ENCODE data around the gene FIG4.
"Not testable (repeated sequence)": the region's sequence is repeated elsewhere in the genome, so short reads cannot be mapped to it uniquely, and the experiment has no call there.

The FIG4 gene

DNA sequence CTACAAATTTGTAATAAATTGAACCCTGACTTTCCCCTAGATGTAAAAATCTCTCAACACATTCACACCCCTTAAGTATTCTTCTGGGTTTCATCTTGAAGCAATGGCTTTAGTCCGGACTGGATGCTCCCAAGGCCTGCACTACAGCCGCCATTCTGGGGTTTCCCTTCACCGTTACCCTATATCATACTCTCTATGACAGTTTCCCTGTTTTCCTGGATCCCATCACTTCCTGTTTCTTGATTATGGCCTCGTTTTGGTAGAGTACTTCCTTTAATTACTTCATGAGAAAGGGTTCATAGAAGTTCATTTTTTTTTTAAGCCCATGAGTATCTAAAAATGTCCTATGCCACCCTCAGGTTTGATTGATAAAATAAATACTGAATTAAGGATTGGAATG lies 11.7 kb downstream of the FIG4 start:
- no peak for DNase-seq (ENCODE audit: low read depth)

DNA sequence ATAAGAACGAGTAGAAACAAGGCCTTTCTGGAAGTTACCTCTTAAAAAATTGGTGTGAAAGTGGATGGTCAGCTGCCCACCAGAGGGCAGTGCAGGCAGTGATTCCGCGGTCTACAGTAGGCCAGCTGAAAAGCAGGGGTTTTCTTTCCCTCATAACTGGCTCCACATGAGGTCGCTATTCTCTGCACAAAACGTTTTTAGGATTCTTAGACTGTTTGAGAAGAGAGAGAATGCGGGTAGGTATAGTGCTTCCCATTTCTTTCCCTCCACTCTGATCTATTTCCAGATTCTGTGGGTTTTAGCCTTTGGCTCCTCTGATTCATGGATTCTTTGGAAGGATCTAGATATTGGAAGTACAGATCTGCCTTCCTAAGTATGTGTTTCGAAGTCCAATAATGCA lies 14.2 kb downstream of the FIG4 start:
- DNase-seq (ENCODE audit: low read depth), result peak; percentile 63

- no peak for DNase-seq (ENCODE audit: low read depth)
These were observed 15.4 kb downstream of the FIG4 start for GRCh38 chr6:109706513-109706912.

DNA sequence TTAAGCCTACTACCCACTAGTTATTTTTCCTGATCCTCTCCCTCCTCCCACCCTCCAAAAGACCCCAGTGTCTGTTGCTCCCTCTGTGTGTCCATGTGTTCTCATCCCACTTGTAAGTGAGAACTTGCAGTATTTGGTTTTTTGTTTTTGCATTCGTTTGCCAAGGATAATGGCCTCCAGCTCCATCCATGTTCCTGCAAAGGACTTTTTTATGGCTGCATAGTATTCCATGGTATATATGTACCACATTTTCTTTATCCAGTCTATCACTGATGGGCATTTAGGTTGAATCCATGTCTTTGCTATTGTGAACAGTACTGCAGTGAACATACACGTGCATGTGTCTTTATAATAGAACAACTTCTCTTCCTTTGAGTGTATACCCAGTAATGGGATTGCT lies 17.0 kb downstream of the FIG4 start:
- DNase-seq (ENCODE audit: low read depth), result not testable (repeated sequence)

- no peak for DNase-seq (ENCODE audit: low read depth)
These were observed 22.0 kb downstream of the FIG4 start for GRCh38 chr6:109713097-109713496.

- no peak for DNase-seq (ENCODE audit: low read depth)
These were observed 23.1 kb downstream of the FIG4 start for GRCh38 chr6:109714166-109714565.

DNA sequence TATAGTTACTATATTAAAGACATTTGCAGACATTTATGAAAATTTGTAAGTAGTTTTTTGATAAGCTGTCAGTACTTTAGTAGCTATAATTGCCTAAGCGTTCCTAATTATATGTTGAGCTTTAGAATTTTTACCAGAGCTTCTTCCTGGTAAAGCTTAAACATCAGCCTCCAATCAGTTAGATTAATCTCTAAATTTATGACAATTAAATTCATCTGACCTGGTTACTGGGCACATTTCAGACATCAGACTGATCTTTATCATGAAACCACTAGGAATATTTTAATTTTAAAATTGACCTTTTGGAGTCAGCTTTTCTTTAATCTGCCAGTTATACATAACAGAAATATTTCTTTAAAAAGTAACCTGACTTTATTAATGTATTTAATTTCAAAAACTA lies 23.5 kb downstream of the FIG4 start:
- no peak for DNase-seq (ENCODE audit: low read depth)

DNA sequence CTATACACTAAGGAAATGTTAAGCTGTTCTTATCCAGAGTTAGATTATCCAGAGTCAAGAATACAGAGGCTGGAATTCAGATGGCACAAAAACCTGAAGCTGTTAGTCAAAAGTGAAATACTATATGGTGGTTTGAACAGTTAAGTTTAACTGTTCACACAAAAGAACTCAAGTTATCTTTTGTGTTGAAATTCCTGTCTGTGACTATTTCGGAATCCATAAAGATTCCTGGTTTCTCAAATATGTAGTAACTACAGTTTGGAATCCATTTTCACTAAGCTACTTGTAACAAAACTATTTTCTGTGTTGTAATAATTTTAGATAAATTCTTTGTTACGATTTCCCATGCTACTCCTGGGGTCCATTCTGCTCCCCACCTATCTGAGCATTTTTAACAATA lies 24.5 kb downstream of the FIG4 start:
- DNase-seq (ENCODE audit: low read depth), result no peak

DNA sequence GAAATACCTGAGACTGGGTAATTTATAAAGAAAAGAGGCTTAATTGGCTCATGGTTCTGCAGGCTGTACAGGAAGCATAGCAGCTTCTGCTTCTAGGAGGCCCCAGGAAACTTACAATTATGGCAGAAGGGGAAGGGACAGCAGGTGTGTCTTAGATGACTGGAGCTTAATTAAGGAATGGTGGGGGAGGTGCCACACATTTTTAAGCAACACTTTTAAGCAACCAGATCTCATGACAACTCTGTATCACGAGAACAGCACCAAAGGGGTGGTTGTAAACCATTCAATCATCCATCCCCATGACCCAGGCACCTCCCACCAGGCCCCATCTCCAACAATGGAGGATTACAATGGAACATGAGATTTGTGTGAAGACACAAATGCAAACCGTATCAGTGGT lies 26.9 kb downstream of the FIG4 start:
- DNase-seq (ENCODE audit: low read depth), result no peak

DNA sequence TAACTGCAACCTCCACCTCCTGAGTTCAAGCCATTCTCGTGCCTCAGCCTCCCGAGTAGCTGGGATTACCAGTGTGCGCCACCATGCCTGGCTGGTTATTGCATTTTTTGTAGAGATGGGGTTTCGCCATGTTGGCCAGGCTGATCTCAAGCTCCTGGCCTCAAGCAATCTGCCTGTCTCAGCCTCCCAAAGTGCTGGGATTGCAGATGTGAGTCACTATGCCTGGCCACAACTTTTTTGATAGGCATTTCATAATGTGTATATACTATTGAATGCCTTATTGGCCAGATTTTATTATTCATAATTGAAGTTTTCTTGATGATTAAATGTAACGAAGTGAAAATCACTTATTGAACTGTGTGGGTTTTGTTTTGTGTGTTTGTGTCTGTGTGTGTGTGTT lies 27.9 kb downstream of the FIG4 start:
- no peak for DNase-seq (ENCODE audit: low read depth)

- no peak for DNase-seq (ENCODE audit: low read depth)
These were observed 29.2 kb downstream of the FIG4 start for GRCh38 chr6:109720311-109720710.

- no peak for DNase-seq (ENCODE audit: low read depth)
These were observed 30.9 kb downstream of the FIG4 start for GRCh38 chr6:109722011-109722410.

- no peak for DNase-seq (ENCODE audit: low read depth)
These were observed 31.6 kb downstream of the FIG4 start for GRCh38 chr6:109722564-109723254.

DNA sequence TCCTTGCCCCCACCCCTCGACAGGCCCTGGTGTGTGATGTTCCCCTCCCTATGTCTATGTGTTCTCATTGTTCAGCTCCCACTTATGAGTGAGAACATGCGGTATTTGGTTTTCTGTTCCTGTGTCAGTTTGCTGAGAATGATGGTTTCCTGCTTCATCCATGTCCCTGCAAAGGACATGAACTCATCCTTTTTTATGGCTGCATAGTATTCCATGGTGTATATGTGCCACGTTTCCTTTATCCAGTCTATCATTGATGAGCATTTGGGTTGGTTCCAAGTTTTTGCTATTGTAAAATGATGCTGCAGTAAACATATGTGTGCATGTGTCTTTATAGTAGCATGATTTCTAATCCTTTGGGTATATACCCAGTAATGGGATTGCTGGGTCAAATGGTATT lies 34.2 kb downstream of the FIG4 start:
- DNase-seq (ENCODE audit: low read depth), result not testable (repeated sequence)

DNA sequence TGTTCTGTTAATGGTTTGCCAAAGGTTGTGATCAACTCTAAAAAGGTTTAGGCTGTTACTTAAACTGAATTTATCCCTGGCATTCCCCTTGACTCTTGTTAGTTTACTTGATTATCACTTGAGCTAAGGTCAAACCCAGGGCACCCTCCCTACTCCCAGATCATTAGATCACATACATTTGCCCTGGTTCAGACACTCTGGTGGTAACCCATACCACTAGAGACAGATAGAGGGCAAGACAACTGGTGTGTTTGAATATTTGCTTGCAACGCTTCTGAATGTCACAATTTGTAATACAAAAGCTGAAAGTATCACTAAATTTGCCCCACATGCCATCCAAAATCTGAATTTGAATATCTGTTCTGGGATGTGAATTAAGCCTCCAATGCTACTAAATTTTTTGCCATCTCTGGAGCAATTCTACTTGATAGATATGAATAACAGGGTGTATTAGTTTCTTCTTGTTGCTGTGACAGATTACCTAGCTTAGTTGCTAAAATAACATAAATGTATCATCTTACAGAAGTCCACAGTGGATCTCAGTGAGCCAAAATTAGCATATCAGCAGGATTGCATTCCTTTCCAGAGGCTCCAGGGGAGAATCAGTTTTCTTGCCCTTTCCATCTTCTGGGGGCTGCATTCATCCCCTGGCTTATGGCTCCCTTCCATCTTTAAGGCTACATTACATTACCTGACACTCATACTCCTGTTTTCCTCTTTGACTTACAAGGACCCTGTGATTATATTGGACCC lies 45.4 kb downstream of the FIG4 start:
- no peak for DNase-seq (ENCODE audit: low read depth)

GRCh38 chr6:109738255-109738654 lies 47.2 kb downstream of the FIG4 start:
- no peak for DNase-seq (ENCODE audit: low read depth)

GRCh38 chr6:109738667-109739066 lies 47.6 kb downstream of the FIG4 start:
- DNase-seq (ENCODE audit: low read depth), result no peak

DNA sequence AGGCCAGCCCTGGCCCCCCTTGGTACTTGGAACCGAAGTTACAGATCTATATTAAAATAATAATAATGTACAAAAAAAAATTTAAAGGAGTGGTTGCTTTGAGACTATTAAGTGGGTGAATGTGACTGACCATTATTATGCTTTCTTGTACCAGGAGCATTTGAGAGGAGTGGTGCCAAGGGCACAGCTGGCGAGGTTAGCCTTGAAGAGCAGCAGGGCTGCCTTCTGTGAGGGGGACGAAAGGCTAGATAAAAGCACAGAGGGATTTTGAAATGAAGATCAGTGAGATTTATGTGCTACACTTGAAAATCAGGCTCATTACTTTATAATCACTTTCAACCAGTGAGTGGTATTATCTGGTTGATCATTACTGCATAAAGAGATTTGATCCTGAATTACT lies 48.6 kb downstream of the FIG4 start:
- no peak for DNase-seq (ENCODE audit: low read depth)

DNA sequence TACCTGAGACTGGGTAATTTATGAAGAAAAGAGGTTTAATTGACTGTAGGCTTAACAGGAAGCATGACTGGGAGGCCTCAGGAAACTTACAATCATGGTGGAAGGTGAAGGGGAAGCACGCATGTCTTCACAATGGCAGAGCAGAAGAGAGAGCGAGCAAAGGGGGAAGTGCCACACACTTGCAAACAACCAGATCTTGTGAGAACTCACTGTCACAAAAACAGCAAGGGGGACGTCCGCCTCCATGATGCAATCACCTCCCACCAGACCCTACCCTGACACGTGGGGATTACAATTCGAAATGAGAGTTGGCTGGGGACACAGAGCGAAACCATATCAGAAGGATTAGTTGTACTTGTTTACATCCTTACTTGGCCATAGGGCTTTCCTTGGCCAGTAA lies 49.7 kb downstream of the FIG4 start:
- no peak for DNase-seq (ENCODE audit: low read depth)

DNA sequence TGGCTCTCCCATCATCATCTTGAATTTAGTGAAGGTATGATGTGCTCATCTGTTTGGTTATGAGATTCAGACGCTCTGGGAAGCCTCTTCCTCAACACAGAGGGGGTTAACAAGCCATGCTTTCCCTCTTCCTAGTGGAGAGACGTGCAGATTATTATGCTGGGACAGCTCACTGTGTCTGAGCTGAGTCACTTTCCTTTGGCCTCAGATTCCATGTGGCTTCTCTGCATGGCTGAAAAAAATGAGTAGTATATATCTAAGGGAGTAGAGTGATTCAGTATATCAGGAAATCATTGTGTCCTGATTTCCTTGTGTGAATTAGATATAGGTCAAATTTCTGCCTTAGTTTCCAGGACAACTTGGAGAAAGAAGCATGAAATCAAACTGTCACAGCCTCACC lies 52.6 kb downstream of the FIG4 start:
- DNase-seq (ENCODE audit: low read depth), result no peak

- DNase-seq (ENCODE audit: low read depth), result not testable (repeated sequence)
These were observed 53.7 kb downstream of the FIG4 start for GRCh38 chr6:109744779-109745178.

DNA sequence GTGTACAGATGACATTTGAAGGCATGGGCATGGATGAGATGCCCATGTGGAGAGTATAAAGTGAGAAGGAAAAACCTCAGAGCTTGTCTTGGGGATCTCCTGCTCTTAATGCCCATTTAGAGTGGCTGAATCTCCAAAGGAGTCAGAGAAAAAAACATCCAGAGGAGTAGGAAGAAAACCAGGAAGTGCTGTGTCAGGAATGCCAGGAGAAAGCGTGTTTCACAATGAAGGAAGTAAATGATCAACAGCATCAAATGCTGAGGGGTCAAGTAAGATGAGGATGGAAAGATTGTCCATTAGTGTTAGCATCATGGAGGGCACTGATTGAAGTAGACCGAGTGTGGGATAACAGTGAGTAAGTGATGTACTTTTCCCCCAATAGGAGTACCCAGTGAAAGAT lies 56.1 kb downstream of the FIG4 start:
- DNase-seq (ENCODE audit: low read depth), result no peak

DNA sequence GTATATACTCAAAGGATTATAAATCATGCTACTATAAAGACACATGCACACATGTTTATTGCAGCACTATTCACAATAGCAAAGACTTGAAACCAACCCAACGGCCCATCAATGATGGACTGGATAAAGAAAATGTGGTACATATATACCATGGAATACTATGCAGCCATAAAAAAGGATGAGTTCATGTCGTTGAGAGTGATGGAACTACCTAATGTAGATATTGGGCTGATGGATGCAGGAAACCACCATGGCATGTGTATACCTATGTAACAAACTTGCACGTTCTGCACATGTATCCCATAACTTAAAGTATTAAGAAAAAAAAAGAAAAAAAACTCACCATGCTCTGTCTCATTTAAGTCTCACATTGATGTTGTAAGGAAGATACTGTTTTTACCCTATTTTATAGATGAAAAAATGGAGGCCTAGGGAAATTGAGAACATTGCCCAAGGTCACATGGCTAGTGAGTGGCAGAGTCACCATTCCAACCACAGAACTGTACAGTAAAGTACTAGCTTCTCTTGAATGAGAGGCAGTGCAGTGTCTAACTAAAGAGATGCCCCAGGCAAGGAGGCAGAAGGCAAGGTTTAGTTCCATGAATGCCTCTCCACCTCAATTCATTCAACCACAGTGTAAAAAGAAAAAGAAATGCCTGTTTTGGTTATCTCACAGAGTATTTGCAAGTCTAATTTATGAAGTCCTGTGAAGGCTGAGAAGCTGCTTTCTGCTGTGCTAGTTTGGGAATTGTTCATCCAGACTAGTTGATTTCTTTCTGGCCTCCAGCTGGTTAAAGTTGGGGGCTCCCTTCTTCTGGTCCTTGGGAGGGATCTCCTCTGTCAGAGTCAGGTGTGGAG lies 68.2 kb downstream of the FIG4 start:
- DNase-seq (ENCODE audit: low read depth), result no peak

All from activated T-cell treated with anti-CD3 and anti-CD28 coated beads for 24 hours (primary cell).